ENCODE data around the gene TMEM171.

- no peak for TF ChIP-seq POLR2A (IDR thresholded peaks at IDR 0.05; ENCODE audit: low read length)
- no peak for TF ChIP-seq GATA1 (IDR thresholded peaks at IDR 0.05; ENCODE audit: low read depth, low read length)
These were observed 3.2 kb upstream of the TMEM171 start for GRCh38 chr5:73117088-73117740.
